Sigmoid colon (tissue), 3 donors: ENCODE results near the gene IQCM.

Experiments used
- CTCF ChIP-seq, 4 experiments: fragments of 450-650 bp in 3 of 4; fragments of 200-600 bp in 1 of 4; IDR thresholded peaks; one replicate each; pipeline ENCODE4 v1.5.1; 2016 to 2019; ENCODE audit warnings: antibody characterized with exemption in 4 of 4, mild to moderate bottlenecking in 3 of 4, moderate library complexity in 2 of 4
- POLR2A ChIP-seq, 2 donors: fragments of 450-650 bp; IDR thresholded peaks; one replicate each; pipeline ENCODE4 v1.6.1; 2016; ENCODE audit warnings: antibody characterized with exemption in 2 of 2, mild to moderate bottlenecking in 2 of 2, moderate library complexity in 2 of 2

- no peak for TF ChIP-seq CTCF (IDR thresholded peaks at IDR 0.05)
- TF ChIP-seq POLR2A (IDR thresholded peaks at IDR 0.05): no peak
These were observed 47.2 kb downstream of the IQCM start for GRCh38 chr4:149768477-149768876.
